Adipocyte (in vitro differentiated cells): ENCODE measurements around the gene KRTAP26-1.

ENCODE experiments used
- DNase-seq: peaks from one replicate; pipeline ENCODE4 v3.0.0-alpha.2; 2015; ENCODE audit warnings: low read depth
- H3K27me3 ChIP-seq: replicated peaks from 2 replicates; pipeline ENCODE4 v1.7.0; 2013; ENCODE audit warnings: mild to moderate bottlenecking, low read length, moderate library complexity; ENCODE audit not compliant: control insufficient read depth, insufficient read depth
- H3K36me3 ChIP-seq: 2 replicates; pipeline ENCODE4 v1.7.0; 2013; ENCODE audit warnings: low read length, mild to moderate bottlenecking, moderate library complexity; ENCODE audit not compliant: control insufficient read depth, insufficient read depth, severe bottlenecking
- H3K4me1 ChIP-seq: 2 replicates; pipeline ENCODE4 v1.7.0; 2013; ENCODE audit warnings: mild to moderate bottlenecking, low read length, moderate library complexity; ENCODE audit not compliant: control insufficient read depth, insufficient read depth
- H3K4me3 ChIP-seq: 2 replicates; pipeline ENCODE4 v1.7.0; 2013; ENCODE audit warnings: mild to moderate bottlenecking, low read length, moderate library complexity
- H3K9ac ChIP-seq: 2 replicates; pipeline ENCODE4 v1.7.0; 2013; ENCODE audit warnings: mild to moderate bottlenecking, low read length, moderate library complexity
- H3K9me3 ChIP-seq: 2 replicates; pipeline ENCODE4 v1.7.0; 2013; ENCODE audit warnings: mild to moderate bottlenecking, low read length, moderate library complexity; ENCODE audit not compliant: control insufficient read depth

KRTAP26-1 gene

GRCh38 chr21:30269803-30270530 lies 50.1 kb downstream of the KRTAP26-1 start:
- DNase-seq: no peak
- Histone ChIP-seq H3K4me1 (peaks cover 56% of the 10 kb centered on the region), H3K9ac (peak overlapping the region; percentile 68), H3K9me3 (peaks cover 4% of the 10 kb centered on the region), H3K4me3 (no peak overlapping the region), H3K27me3 (no peaks in the 10 kb centered on the region), H3K36me3 (no peaks in the 10 kb centered on the region)
